AG09319 (cell line): Measurements from ENCODE around the gene ATXN1.

ENCODE experiments used
- DNase-seq: peaks from one replicate; pipeline ENCODE4 v3.0.0-alpha.2; 2010; ENCODE audit warnings: low read depth; ENCODE audit errors: extremely low read depth
- TF ChIP-seq, protein P1 (sequence below): IDR thresholded peaks from 2 replicates; pipeline ENCODE4 v1.5.1; 2011; ENCODE audit warnings: low read depth, mild to moderate bottlenecking, inconsistent platforms, low read length, moderate library complexity

Gene ATXN1

DNA sequence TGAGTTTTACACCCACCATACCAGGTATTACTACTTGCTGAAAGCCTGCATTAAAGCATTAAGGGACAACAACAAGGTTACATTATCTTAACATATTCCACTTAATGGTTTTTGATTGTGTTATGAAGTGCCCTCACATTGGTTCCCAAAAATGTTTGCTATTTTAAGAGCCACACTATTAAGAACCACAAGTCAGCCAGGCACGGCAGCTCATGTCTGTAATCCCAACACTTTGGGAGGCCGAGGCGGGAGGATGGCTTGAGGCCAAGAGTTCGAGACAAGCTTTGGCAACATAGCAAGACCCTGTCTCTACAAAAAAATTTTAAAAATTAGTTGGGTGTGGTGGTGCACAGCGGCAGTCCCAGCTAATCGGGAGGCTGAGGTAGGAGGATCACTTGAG lies 28.2 kb downstream of the ATXN1 start:
- DNase-seq: no peak
- TF ChIP-seq, protein P1, sequence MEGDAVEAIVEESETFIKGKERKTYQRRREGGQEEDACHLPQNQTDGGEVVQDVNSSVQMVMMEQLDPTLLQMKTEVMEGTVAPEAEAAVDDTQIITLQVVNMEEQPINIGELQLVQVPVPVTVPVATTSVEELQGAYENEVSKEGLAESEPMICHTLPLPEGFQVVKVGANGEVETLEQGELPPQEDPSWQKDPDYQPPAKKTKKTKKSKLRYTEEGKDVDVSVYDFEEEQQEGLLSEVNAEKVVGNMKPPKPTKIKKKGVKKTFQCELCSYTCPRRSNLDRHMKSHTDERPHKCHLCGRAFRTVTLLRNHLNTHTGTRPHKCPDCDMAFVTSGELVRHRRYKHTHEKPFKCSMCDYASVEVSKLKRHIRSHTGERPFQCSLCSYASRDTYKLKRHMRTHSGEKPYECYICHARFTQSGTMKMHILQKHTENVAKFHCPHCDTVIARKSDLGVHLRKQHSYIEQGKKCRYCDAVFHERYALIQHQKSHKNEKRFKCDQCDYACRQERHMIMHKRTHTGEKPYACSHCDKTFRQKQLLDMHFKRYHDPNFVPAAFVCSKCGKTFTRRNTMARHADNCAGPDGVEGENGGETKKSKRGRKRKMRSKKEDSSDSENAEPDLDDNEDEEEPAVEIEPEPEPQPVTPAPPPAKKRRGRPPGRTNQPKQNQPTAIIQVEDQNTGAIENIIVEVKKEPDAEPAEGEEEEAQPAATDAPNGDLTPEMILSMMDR: no peak

DNA sequence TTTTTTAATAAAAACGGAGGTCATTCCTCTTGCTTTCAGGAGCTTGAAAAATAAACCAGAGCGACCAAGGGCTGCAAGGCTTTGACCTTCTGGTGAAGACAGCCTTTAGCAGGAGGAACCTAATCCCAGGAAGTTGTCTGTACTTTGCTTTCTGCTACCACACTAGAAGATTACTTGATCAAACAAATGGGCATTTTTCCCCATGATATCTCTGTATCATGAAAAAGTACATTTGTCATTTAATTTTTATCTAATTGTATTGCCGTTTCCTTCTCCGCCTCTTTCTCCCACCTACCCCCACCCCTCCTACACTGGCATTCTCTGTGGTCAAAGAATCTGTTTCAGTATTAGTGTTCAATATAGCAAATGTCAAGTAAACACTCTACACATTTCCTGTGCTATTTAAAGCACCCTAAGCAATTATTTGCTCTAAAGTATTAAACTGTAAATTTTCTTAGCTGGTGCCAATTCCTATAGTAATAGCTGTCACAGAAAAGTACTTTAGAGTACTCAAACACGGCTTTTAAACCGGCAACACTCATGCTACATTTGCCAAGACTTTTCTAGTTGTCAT lies 29.7 kb downstream of the ATXN1 start:
- no peak for DNase-seq
- TF ChIP-seq, protein P1: no peak

DNA sequence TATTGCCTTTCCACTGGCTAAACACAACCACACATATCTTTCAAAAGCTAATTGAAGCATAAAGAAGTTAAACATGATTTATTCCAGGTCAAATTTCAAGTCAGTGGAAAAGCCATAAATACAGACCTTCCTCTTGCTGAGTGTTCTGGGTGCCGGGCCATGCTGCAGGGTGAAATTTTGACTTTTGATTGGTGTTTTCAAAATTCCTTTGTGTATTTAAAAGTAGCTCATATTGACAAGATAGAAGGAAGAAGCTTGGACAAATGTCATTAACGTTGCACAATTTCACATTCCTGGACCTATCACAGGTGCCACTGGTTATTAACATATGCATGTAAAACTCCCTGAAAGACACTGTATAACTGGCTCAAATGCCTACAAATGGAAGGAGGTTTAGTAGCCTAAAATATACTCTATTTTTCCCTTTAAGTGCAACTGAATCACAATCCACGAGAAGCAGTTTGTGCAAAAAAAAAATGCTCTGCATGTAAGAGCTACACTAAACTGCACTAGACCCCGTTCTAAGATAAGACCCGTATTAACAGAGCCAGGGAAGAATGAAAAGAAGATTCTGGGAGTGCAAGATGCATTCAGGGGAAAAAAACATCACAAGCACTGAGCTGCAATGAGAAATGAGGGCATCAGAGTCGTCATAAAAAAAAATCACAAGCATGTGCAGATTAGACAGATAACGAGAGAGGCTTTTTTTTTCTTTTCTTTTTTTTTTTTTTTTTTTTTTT lies 30.4 kb downstream of the ATXN1 start:
- TF ChIP-seq, protein P1: no peak
- DNase-seq: no peak

DNA sequence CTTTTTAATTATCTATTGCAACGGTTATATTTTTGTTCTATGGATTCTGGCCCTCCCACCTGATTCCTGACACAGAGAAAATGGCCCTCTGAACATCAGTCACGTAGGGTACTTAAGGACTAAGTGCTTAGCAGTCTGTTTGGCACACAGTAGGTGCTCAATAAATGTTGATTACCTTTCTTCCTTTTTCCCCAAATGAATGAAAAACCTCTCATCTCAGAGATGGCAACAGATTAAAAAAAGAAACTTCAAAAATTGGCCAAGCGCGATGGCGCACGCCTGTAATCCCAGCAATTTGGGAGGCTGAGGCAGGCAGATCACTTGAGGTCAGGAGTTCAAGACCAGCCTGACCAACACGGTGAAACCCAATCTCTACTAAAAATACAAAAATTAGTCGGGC lies 31.5 kb downstream of the ATXN1 start:
- TF ChIP-seq, protein P1: no peak
- no peak for DNase-seq

DNA sequence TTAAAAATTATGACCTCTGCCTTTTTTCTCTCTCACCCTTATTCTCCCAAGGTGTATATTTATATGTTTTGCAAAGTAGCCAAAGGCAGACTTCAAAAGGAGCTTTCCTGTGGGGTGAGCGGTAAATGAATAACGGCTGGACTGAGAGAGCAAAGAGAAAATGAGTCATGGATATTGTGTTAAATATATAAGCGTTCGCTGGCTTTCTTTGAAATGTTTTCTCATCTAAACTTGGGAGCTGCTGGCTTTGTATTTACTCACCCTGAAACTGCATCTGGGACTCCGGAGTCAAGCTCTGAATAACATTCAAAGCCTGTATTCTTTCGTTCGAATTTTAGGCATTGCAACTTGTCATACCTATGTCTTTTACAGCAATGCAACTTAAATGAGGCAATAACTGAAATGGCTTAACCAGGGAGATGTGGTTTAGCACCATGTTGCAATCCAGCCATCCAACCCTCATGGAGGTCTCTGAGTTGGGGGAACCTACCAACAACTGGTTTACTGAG lies 32.0 kb downstream of the ATXN1 start:
- TF ChIP-seq, protein P1: no peak
- no peak for DNase-seq

DNA sequence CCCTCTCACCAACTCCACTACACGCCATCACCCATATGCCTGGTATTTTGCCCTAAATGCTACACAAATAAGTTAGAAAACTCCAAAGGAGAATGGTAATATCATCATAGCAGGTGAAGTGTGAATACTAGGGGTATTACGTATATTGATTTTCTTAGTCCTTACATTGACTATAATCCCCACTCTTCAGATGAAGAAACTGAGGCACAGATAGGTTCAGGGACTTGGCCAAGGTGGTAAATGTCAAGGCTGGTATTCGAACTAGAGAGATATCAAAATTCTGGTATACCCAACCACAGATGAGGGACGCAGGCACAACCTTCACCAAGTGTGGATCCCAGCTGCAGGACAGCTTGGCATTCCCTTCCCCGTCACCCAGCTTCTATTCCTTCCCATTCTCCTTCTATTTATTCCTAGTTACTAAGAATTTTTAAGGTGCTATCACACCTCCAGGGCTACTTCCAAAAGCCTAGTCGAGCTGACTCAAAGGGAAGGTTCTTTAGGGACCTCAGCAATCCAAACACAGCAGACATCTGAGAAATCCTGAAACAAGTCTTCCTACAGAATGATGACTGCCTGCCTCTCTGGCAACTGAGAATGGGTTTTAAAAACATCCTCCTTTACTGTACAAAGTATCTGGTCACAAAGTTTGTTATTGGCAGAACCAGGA lies 32.6 kb downstream of the ATXN1 start:
- no peak for DNase-seq
- TF ChIP-seq, protein P1: no peak

DNA sequence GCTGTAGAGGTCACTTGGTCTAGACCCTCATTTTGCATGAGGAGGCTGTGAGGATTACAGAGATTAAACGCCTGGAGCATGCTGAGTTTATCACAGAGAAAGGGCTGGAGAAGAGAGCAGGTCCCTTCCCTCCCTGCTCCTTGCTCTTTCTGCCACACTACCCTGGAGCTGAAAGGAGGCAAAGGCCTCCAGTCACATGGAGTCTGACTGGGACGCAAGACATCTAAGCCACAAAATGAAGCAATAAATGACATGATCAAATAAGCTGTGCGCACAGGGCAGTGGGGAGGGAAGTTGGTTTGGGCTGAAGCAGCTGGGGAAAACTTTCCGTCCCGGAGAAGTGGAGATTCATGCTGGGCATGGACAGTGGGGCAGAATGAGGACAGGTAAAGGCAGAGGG lies 33.3 kb downstream of the ATXN1 start:
- TF ChIP-seq, protein P1: no peak
- no peak for DNase-seq
